Ammon's horn (tissue), 1 donor: ENCODE results near the gene USP34.

ENCODE experiments used
- DNase-seq: peaks from one replicate; pipeline ENCODE4 v3.0.0-alpha.2; 2016; ENCODE audit warnings: low spot score

The USP34 gene

DNA sequence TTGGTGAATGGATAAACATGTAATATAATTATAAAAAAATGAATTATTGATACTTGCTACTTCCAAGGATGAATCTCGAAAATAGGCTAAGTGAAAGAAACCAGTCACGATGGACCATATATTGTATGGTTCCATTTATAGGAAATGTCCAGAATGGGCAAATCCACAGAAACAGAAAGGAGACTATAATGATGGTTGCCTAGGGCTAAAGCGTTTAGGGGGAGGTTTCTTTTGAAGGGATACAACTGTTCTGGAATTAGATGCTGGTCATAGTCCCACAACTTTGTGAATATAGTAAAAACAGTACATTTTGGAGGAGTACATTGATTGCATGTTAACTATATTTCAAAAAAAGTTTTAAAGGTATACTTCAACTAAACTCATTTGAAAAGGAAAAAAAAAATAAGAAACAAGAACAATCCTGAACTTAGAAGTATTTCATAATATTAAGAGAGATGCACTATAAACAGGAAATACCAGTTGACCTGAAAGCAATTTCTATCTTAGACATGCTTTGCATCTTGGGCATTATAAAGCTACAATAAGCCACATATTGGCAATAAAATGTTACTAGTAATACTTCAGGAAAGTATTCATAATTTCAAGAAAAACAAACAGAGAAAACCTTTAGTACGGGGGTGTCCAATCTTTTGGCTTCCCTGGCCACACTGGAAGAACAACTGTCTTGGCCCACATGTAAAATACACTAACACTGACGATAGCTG is 178.9 kb downstream of the USP34 start:
- DNase-seq, result no peak

DNA sequence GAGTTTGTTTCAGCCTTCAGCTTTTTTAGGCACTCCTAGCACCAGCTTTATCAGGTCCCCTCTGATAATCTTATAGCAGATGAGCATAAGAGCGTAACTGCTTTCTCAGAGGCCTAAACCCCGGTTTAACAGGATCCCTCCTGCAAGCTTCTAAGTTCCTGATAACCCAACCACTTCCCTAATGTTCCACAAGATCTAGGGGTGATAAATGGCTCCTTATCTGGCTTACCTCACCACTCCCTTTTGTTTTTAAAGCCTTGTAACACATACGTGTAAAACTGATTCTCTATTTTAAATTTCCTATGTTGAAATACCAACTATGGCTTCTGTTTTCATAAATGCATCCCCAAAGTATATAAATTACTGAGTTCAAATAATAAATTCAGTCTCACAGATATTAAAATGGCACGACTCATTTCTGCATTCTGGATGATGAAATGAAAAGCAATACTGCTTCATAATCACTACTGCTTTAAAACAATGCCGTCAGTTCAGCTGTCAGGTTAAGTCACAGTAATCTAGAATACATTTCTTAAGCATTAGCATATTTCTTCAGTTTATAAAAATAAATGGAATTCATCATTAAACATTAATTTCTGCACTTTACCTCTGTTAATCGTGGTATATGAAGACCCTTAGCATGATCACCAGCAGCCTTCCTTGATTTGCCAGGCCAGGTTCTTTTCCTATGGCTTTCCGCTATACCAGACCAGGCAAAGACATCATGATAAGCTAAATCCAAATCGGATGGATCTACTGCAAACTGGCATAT is 182.6 kb downstream of the USP34 start:
- DNase-seq, result no peak

DNA sequence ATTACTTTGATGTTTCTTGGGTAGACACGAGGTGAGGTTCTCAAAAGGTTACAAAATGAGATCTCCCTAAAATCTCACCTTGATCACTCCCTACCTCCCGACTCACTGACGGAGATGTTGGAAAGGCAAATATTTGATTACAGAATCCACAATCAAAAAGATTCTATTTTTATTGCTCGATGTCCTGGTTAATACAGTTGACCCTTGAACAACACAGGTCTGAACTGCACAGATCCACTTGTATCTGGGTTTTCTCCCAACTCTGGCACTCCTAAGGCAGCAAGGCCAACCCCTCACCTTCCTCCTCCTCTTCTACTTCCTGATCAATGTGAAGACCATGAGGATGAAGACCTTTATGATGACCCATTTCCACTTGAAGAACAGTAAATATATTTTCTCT is 183.6 kb downstream of the USP34 start:
- no peak for DNase-seq

DNA sequence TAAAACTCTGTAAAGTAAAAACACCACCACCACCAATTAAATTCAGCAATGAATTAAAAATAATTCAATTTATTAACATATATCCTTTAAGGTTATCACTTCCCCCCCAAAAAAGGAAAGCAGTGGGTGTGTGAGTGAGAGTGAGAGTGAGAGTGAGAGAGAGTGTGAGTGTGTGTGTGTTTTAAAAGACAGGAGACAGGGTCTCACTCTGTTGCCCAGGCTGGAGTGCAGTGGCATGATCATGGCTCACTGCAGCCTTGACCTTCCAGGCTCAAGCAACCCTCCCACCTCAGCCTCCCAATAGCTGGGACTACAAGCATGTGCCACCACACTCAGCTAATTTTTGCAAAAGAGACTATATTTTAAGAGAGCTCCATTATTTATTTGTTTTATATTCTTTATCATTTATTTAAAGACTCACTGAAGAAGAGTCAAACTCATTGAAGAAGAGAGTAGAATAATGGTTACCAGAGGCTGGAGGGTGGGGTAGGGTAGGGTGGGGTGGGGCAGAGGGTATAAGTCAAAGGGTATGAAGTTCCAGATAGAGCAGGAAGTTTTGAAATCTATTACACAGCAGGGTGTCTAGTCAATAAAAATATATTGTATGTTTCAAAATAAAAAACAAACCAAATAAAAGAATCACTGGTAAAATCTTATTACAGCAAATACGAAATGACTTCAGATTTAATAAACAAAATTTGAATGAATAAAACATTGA is 187.3 kb downstream of the USP34 start:
- no peak for DNase-seq

DNA sequence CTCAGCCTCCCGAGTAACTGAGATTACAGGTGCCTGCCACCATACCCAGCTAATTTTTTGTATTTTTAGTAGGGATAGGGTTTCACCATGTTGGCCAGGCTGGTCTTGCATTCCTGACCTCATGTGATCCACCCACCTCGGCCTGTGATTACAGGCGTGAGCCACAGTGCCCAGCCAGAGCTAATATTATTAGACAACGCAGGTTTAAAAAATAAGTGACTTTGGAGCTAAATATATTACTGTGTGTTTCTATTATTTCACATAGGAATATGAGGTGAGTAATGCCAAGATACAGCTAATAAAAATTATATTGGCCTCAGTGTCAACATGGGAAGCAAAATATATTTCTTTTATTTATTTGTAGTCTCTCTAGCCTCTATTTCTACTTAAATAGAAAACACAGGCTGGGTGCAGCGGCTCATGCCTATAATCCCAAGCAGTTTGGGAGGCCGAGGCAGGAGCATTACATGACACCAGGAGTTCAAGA is 188.7 kb downstream of the USP34 start:
- no peak for DNase-seq

DNA sequence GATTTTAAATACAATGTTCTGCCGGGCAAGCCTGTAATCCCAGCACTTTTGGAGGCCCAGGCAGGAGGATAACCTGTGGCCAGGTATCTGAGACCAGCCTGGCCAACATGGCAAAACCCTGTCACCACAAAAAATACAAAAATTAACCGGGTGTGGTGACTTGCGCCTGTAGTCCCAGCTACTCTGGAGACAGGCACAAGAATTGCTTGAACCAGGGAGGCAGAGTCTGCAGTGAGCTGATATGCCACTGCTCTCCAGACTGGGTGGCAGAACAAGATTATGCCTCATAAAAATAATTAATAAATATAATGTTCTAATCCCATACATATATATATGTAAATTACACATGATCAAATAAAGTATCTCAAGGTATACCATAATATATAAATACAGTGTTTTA is 189.6 kb downstream of the USP34 start:
- no peak for DNase-seq

DNA sequence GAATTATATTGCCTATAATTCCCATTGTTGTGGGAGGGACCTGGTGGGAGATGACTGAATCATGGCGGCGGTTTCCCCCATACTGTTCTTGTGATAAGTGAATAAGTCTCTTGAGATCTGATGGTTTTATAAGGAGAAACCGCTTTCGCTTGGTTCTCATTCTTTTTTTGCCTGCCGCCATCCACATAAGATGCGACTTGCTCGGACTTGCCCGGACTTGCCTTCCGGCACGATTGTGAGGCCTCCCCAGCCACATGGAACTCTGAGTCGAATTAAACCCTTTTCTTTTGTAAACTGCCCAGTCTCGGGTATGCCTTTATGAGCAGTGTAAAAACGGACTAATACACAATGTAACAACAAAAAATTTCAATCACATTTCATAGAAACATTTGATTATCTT is 193.1 kb downstream of the USP34 start:
- DNase-seq, result no peak

DNA sequence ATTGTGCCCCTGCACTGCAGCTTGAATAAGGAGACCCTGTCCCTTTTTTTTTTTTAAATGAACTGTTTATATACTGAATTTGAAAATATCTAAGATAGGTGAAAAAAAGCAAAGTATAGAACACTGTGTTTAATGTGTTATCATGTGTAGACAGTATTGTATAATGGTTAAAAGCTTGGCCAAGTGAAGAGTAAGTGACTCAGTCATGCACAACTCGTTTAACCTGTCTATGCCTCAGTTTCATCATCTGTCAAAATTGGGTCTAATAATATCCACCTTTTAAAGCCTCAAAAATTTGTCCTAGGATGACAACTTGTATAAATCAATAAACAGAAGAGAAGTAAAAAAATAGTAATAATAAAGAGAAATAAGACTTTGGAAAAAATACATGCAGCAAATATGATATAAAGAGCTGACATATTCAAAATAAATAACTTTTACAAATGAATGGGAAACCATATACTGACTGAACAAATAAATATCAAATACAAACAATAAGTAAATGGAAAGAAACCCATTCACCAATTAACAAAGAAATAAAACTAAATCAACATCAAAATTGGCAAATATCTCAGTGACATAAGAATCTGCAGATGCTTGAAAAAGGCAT is 195.2 kb downstream of the USP34 start:
- no peak for DNase-seq

DNA sequence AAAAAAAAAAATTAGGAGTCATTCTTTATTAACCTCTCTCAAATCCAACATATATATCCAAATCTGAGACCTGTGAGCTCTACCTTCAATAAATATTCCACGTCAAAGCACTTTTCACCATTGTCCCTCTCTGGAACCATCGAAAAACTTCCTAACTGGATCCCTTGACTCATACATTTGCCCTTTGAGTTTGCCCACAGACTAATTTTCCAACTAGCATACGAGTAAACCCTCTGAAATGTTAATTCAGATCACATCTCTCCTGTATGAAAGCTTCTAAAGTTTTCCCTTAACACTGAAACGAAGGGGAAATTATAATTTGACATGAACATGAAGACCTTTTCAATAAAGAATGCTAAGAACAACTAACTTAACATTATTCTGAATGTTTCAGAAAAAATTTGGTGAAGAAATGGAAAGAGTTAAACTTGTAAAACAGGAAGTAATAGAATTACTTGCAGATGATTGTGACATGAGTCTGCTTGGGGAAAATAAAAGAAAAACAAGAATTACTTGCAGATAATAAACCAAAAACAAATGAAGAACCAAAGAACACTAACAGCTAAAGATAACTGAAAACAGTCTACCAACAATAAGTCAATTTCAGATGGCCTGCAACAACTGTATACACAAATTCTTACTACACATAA is 198.3 kb downstream of the USP34 start:
- DNase-seq, result no peak

DNA sequence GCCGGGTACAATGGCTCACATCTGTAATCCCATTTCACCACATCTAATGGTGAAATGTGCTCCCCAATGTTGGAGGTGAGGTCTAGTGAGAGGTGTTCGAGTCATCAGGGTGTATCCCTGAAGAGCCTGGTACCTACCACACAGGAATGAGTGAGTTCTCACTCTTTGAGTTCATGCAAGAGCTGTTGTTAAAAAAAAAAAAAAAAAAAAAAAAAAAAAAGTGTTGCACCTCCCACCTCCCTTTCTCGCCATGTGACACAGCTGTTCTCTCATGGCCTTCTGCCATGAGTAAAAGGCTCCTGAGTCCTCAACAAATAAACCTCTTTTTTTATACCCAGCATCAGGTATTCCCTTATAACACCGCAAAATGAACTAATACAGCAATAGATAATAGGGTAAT is 202.6 kb downstream of the USP34 start:
- no peak for DNase-seq

DNA sequence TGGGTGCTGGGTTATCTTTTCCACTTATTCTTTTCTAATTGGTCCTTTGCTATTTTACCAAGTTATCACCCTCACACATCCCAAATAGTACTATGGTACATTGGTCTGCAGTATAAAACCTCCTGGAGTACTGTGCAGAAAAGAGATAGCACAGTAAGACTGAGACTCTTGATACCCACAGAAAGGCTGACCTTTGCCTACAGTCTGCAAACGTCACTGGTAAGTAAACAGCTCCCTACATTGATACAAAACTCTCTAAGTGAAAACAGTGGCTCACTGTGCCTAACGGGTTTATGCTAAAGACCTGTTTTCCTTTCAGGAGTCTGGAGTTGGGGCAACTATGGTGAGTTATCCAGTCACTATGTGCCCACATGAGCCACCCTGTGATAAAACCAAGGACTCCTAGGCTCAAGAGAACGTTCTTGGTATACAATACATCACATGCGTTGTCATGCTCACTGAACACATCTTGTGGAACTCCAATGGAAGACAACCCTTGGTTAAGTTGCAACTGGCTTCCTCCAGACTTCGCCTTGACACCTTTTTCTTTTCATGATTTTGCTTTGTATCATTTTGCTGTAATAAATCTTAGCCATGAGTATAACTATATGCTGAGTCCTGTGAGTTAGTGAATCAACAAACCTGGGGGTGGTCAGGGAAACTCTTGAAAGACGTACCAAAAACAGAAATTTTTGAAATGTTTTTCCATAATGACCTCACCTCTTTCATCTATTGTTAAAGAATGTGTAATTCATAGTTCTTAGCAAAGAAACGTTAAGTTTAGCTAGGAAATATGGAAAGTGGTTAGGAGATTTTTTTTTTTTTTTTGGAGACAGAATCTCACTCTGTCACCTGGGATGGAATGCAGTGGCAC is 204.0 kb downstream of the USP34 start:
- DNase-seq, result no peak

DNA sequence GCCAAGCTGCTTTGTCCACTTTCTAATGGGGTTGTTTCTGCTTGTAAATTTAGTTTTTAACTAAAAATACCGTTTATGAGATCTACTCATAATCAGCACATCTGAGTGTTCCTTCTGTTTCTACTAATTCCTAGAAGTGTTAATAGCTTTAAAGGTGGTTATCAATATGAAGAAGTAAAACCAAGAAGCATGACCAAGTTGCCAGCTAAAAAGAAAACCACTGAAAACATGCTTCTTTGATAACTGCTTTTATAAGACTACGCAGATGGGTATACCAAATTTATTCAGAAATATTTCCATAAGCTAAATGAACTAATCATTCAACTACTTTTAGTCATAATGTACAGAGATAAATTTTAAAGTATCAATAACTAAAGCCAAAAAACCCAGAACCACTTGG is 207.1 kb downstream of the USP34 start:
- DNase-seq, result no peak

DNA sequence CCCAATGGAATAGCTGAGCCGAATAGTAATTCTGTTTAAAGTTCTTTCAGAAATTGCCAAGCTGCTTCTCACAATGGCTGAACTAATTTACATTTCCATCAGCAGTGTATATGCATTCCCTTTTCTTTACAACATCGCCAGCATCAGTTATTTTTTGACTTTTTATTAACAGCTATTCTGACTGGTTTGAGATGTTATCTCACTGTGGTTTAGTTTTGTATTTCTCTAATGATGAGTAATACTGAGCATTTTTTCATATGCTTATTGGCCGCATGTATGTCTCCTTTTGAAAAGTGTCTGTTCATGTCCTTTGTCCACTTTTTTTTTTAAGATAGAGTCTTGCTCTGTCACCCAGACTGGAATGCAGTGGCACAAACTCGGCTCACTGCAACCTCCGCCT is 208.2 kb downstream of the USP34 start:
- DNase-seq, result no peak

DNA sequence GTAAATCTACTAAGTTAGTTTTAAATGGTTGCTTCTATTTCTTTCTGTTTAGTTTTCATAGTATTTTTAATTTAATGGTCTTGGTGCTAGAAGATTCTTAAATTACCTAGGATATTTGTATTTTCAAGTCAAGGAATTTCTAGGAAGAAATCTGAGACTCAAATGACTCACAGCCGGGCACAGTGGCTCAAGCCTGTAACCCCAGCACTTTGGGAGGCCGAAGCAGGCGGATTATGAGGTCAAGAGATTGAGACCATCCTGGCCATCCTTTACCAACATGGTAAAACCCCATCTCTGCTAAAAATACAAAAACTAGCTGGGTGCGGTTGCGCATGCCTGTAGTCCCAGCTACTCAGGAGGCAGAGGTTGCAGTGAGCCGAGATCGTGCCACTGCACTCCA is 213.4 kb downstream of the USP34 start:
- no peak for DNase-seq

DNA sequence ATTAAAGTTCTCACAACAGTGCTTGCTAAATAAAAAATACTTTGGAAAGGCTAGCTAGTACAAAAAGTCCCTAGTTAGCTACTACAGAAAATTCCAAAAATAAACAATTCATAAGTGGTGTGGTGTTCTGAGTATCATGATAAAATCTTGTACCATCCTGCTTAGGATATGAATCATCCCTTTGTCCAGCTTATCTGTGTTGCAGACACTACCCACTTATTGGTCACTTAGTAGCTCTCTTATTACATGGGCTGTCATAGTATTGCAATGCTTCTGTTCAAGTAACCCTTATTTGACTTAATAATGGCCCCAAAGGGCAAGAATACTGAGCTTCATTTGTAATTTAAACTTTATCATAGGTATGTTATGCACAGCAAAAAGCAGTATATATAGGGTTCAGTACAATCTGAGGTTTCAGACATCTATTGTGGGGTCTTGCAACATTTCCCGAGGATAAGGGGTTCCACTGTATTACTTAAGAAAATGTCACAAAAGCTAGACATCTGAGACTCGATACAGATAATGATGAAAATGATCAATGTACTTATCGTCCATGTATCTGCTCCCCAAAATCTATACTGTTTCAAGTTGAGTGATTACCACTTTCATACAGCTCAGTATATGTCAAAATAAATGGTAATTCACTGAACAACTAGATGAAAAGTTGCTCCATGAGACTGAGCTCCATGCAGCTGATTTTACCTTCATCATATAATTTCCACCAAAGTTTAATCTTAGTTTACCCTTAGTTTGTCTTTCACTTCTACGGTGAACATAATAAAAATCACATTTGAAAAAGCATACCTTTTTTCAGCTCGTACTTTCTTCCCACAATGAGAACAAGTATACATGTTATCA is 215.1 kb downstream of the USP34 start:
- DNase-seq, result no peak

DNA sequence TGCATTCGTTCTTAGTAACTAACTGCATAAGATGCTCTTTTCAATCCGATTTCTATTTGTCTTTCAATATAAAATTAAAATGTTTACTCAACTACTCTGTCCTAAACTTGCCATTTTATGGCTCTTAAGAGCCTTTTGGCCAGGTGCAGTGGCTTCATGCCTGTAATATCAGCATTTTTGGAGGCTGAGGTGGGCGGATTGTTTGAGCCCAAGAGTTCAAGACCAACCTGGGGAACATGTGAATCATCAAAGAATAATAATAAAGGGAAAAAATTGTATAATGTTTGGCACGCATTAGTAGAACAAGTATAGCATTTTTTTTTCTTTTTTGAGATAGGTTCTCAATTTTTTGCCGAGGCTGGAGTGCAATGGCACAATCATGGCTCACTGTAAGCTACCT is 216.4 kb downstream of the USP34 start:
- DNase-seq, result no peak

DNA sequence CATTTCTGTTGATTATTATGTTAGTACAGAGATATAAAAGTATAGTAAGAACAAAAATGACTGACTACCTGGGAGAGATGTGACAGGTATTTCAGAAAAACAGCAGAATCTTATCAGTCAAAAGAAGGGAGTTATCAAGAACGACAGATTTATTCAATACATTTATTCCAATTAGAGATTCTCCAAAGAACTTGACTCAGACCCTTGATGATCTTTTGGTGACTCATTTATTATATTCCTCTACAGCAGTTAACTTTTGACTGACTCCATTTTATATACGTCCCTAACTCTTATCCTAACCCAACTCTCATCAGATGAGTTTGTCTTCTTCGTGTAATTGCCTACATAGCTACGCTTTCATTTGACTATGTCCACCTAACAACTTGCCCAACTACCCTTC is 217.8 kb downstream of the USP34 start:
- no peak for DNase-seq

DNA sequence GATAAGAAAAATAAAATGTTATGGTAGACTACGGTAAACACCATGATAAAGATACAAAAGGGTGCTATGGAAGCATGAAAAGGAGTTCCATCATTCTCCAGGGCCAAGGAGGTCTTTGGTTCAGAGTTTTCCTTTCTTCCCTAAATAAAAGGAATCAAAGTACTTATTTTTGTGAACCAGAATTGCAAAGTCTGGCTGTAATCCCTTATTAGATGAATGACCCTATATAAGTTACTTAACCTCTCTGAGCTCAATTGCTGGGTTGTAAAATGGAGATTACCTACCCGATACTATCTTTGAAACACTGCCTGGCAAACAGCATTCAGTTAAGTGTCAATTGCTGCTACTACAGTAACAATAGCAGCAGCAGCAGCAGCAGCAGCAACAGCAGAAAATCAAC is 218.9 kb downstream of the USP34 start:
- no peak for DNase-seq

DNA sequence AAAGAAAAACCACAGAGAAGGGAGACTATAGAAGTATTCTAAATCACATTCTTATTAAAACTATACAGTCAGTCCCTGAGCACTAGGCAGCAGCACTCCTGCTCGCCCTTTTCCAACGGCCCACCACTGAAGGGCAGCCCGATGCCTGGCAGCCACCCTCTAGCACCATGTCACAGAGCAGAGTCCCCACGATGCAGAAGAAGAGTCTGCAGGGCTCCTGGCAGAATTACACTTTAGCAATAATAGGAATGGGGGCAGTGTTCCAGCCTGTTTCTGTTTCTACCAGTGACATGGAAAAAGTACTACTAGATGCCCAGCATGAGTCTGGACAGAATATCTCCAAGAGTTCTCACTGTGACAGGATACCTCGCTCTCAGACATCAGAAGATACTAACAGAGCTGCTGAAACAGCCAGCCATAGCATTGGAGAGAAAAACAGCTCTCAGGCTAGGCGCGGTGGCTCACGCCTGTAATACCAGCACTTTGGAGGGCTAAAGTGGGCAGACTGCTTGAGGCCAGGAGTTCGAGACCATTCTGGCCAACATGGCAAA is 221.3 kb downstream of the USP34 start:
- DNase-seq, result peak; percentile 15
